Measurements from ENCODE around the gene PLEKHG4B. TPM values are rescaled to one million over a fixed set of nuclear protein-coding genes. Genes with fewer than 3 reads are reported as not detected.

The PLEKHG4B gene
- total and polyA plus RNA-seq, 2 of the 8 experiments (the other 6 are each of a cell fraction or from before 2014, with no cell fraction given) = 31.1 to 43.6 TPM

DNA sequence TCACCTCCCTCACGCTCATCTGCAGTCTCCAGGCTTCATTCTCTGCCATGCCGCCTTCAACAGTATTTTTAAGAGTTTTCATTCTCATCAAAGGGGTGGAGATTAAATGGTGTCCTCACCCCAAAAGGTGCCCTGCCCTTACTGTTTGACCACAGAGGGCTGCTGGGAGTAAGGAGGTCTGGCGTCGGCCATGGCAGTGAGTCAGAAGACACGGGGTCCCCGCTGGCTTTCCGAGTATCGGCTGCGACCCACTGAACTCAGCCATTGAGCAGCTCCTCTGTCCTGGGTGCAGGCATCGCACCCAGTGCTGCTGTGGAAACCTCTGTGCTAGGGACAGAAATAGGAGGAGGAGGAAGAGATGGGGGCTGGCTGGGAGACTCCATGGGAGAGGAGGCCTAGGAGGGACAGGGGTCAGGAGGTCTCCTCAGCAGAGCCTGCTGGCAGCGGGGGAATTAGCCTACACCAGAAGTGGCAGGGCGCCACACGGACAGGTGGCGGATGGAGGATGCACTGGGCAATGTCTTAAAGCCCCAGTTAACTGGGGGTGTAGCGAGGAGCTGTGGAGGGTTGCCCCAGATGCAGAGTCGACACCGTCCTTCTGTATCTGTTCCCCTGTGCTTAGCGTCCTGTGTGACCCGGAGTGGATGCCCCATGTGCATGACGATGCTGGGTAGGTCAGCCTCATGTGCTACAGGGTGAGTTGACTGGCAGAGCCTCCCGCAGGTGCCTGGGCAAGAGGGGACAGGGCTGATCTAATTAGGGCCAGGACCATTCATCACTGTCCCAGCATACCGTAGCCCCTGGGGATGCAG is 15.4 kb upstream of the PLEKHG4B start:
- Histone ChIP-seq H3K4ac (replicated peaks; ENCODE audit: insufficient read length, low read depth, low read length) (no peak overlapping the region), H4K91ac (replicated peaks; ENCODE audit: insufficient read length, low read length) (no peak overlapping the region), H2BK5ac (ENCODE audit: low read depth, low read length) (no peak overlapping the region), H3K4me1 (replicated peaks in 1 of 4; ENCODE audit: control insufficient read depth in 3 of 4, insufficient read depth in 4 of 4, low read length in 3 of 4) (peaks cover 0 to 13% (median 9%) of the 10 kb centered on the region in 4 experiments; a peak in 6 of 7 replicates), H3K56ac (replicated peaks; ENCODE audit: insufficient read length, low read depth, low read length) (no peak overlapping the region), H3K4me3 (ENCODE audit: extremely low read depth in 1 of 4, insufficient read depth in 2 of 4, low read depth in 3 of 4, low read length in 4 of 4) (no peak overlapping the region), H4K20me1 (replicated peaks in 1 of 2; ENCODE audit: control insufficient read depth in 1 of 2, insufficient read depth in 2 of 2, low read length in 2 of 2) (peaks cover 2 to 5% of the 10 kb centered on the region in 2 experiments), H3K36me3 (ENCODE audit: control insufficient read depth in 2 of 4, insufficient read depth in 4 of 4, low read length in 3 of 4) (no peaks in the 10 kb centered on the region; a peak in 1 of 8 replicates), H3K27me3 (replicated peaks in 1 of 4; ENCODE audit: control insufficient read depth in 3 of 4, extremely low read depth in 1 of 4, insufficient read depth in 3 of 4, low read length in 3 of 4) (no peaks in the 10 kb centered on the region), H3K79me1 (ENCODE audit: low read depth, low read length) (no peaks in the 10 kb centered on the region; the same call in 1 of the 2 replicates), H3K9me3 (ENCODE audit: insufficient read depth in 2 of 2, low read depth in 1 of 2, low read length in 1 of 2) (no peaks in the 10 kb centered on the region), H2AFZ (ENCODE audit: low read length) (no peak overlapping the region), H3K4me2 (ENCODE audit: insufficient read depth in 1 of 2, low read depth in 2 of 2, low read length in 2 of 2) (no peak overlapping the region), H4K5ac (ENCODE audit: insufficient read length, low read depth, low read length) (no peak overlapping the region), H2BK15ac (ENCODE audit: low read length) (no peak overlapping the region), H3K23ac (ENCODE audit: insufficient read length) (no peak overlapping the region), H3K18ac (ENCODE audit: extremely low read depth, low read length) (no peak overlapping the region), H2AK5ac (ENCODE audit: low read depth, low read length) (no peak overlapping the region), H3K23me2 (ENCODE audit: low read depth, low read length) (no peaks in the 10 kb centered on the region), H2BK120ac (replicated peaks; ENCODE audit: low read depth, low read length) (no peak overlapping the region), H3K27ac (ENCODE audit: low read depth, low read length) (no peak overlapping the region), H3K79me2 (ENCODE audit: control insufficient read depth in 1 of 2, insufficient read depth in 2 of 2, low read length in 2 of 2) (no peaks in the 10 kb centered on the region), H3K9ac (replicated peaks in 1 of 4; ENCODE audit: extremely low read depth in 1 of 4, low read depth in 3 of 4, low read length in 3 of 4) (no peak overlapping the region), H2BK20ac (ENCODE audit: low read length) (no peak overlapping the region), H2BK12ac (ENCODE audit: low read depth, low read length) (no peak overlapping the region), H4K8ac (ENCODE audit: extremely low read depth, insufficient read depth, low read length) (no peak overlapping the region), H3K14ac (ENCODE audit: insufficient read length) (no peak overlapping the region)
- WGBS, 2 experiments (ENCODE audit: extremely low coverage in 1 of 2, insufficient coverage in 1 of 2, insufficient read length in 1 of 2, insufficient replicate concordance in 2 of 2, low coverage in 1 of 2, low lambda C conversion rate in 2 of 2, missing lambda C conversion rate in 1 of 2) = 94% methylated on average over 22 of the region's 22 CpGs; no CpG with 5 or more reads in 1 of the 2 experiments
- CTCF ChIA-PET (ENCODE audit: partially characterized antibody) = no interaction called here
- no peak for TF ChIP-seq SIN3A (conservative IDR thresholded peaks at IDR 0.05 in 1 of 2, IDR thresholded peaks at IDR 0.05 in 1 of 2; ENCODE audit: low read depth in 1 of 2, low read length in 2 of 2)
- TF ChIP-seq, protein P1, sequence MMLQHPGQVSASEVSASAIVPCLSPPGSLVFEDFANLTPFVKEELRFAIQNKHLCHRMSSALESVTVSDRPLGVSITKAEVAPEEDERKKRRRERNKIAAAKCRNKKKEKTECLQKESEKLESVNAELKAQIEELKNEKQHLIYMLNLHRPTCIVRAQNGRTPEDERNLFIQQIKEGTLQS (IDR thresholded peaks at IDR 0.05; ENCODE audit: insufficient read depth, low read depth, low read length) = no peak
- DNase-seq (ENCODE audit: low read depth in 1 of 2, low spot score in 2 of 2) (no peak), FAIRE-seq (no peak)
- POLR2A ChIA-PET (ENCODE audit: partially characterized antibody) = no interaction called here
